Esophagus squamous epithelium (tissue), 5 donors: ENCODE results near the gene HOXC10. TPM values are rescaled to one million over a fixed set of nuclear protein-coding genes. Genes with fewer than 3 reads are reported as not detected.

ENCODE experiments used
- DNase-seq: peaks from one replicate; lab custom pipeline; 2025; lab: John Stamatoyannopoulos, UW
- H3K27ac ChIP-seq, 4 donors: fragments of 200-600 bp; sonication (generic); one replicate each; pipeline ENCODE4 v1.5.1; 2016 to 2019; ENCODE audit warnings: mild to moderate bottlenecking in 1 of 4
- H3K27me3 ChIP-seq, 4 donors: fragments of 200-600 bp; sonication (generic); 1 replicate in 3 of 4; 2 replicates in 1 of 4; pipeline versions ENCODE4 v1.5.1 to v1.6.0; 2017 to 2021; ENCODE audit warnings: antibody characterized with exemption in 1 of 4
- H3K36me3 ChIP-seq, 3 donors: fragments of 200-600 bp; sonication (generic); one replicate each; pipeline ENCODE4 v1.5.1; 2016 to 2019
- H3K4me1 ChIP-seq, 3 donors: fragments of 200-600 bp; sonication (generic); one replicate each; pipeline ENCODE4 v1.5.1; 2017 to 2019
- H3K4me3 ChIP-seq, 4 donors: fragments of 200-600 bp; sonication (generic); 1 replicate in 3 of 4; 2 replicates in 1 of 4; pipeline ENCODE4 v1.5.1; 2016 to 2019; ENCODE audit warnings: mild to moderate bottlenecking in 2 of 4, moderate library complexity in 1 of 4
- H3K9me3 ChIP-seq, 3 donors: fragments of 200-600 bp; sonication (generic); one replicate each; pipeline ENCODE4 v1.5.1; 2016 to 2019
- CTCF ChIP-seq, 6 experiments: fragments of 450-650 bp in 4 of 6; fragments of 200-600 bp in 2 of 6; sonication (generic) in 2 of 6; IDR thresholded peaks; one replicate each; pipeline ENCODE4 v1.5.1; 2016 to 2019; ENCODE audit warnings: antibody characterized with exemption in 6 of 6, mild to moderate bottlenecking in 4 of 6, moderate library complexity in 4 of 6
- POLR2A ChIP-seq, 4 donors: fragments of 450-650 bp; IDR thresholded peaks; one replicate each; pipeline ENCODE4 v1.6.1; 2017; ENCODE audit warnings: antibody characterized with exemption in 4 of 4, mild to moderate bottlenecking in 4 of 4, moderate library complexity in 3 of 4
- WGBS, 2 donors: methylation state at CpG; one replicate each; pipeline ENCODE4 v1.1.5; 2018; 5-methylcytosine and 5-hydroxymethylcytosine counted together
- intact Hi-C: fragments of 100-400 bp; cut with DNase I; formaldehyde crosslinking; loops from one replicate; pipeline ENCODE4 v1.15.0; 2022
- total RNA-seq, 4 donors: library from RNA; depleted of rRNA; stranded (reverse); fragments of >200 nt; gene quantifications; one replicate each; pipeline ENCODE4 v1.1.0, GENCODE V29; 2016
- donor health status: DM: yes; HTN: yes; CAD: no.

HOXC10 gene
- total RNA-seq, 4 donors from 2014 or later = 0.31 to 1.3 TPM; not detected in 2

GRCh38 chr12:53990311-53991076, 5.5 kb downstream of the HOXC10 start:
- Histone ChIP-seq H3K27me3 (peaks cover 45 to 100% (median 92%) of the 10 kb centered on the region in 4 donors), H3K9me3 (no peaks in the 10 kb centered on the region), H3K36me3 (no peaks in the 10 kb centered on the region), H3K4me1 (peaks cover 24 to 44% (median 26%) of the 10 kb centered on the region in 3 donors), H3K27ac (no peak overlapping the region), H3K4me3 (no peak overlapping the region)
- intact Hi-C loops = no loop called here
- no peak for TF ChIP-seq CTCF (IDR thresholded peaks at IDR 0.05)
- no peak for TF ChIP-seq POLR2A (IDR thresholded peaks at IDR 0.05)
- WGBS, 2 donors = 13 to 16% methylated on average over 11 to 14 of the region's 27 CpGs
- no peak for DNase-seq

GRCh38 chr12:53991077-53991460, 6.1 kb downstream of the HOXC10 start:
- 3 to 20% methylated on average over 1 to 7 of the region's 8 CpGs for WGBS, 2 donors
- intact Hi-C loops = no loop called here
- Histone ChIP-seq H3K9me3 (no peaks in the 10 kb centered on the region), H3K27me3 (peaks cover 43 to 100% (median 91%) of the 10 kb centered on the region in 4 donors), H3K4me3 (no peak overlapping the region), H3K4me1 (peaks cover 22 to 44% (median 24%) of the 10 kb centered on the region in 3 donors), H3K36me3 (no peaks in the 10 kb centered on the region), H3K27ac (no peak overlapping the region)
- DNase-seq = no peak
- no peak for TF ChIP-seq POLR2A (IDR thresholded peaks at IDR 0.05)
- TF ChIP-seq CTCF (IDR thresholded peaks at IDR 0.05) = no peak

- no peak for TF ChIP-seq POLR2A (IDR thresholded peaks at IDR 0.05)
- no peak for TF ChIP-seq CTCF (IDR thresholded peaks at IDR 0.05)
- 30 to 44% methylated on average over 4 to 7 of the region's 7 CpGs for WGBS, 2 donors
- H3K4me3 ChIP-seq = no peak overlapping the region
- no peaks in the 10 kb centered on the region for H3K9me3 ChIP-seq
- no peak overlapping the region for H3K27ac ChIP-seq
- H3K36me3 ChIP-seq = no peaks in the 10 kb centered on the region
- peaks cover 19 to 50% (median 27%) of the 10 kb centered on the region in 3 donors for H3K4me1 ChIP-seq
- no peak for DNase-seq
- intact Hi-C loops = no loop called here
- peaks cover 32 to 100% (median 88%) of the 10 kb centered on the region in 4 donors for H3K27me3 ChIP-seq
Observed at GRCh38 chr12:53992377-53992889, 7.5 kb downstream of the HOXC10 start.

- H3K4me1 ChIP-seq = peaks cover 19 to 51% (median 29%) of the 10 kb centered on the region in 3 donors
- intact Hi-C loops = no loop called here
- peaks cover 28 to 100% (median 87%) of the 10 kb centered on the region in 4 donors for H3K27me3 ChIP-seq
- H3K27ac ChIP-seq = no peak overlapping the region
- no peaks in the 10 kb centered on the region for H3K36me3 ChIP-seq
- WGBS, 2 donors = 40 to 47% methylated on average over 16 to 18 of the region's 18 CpGs
- H3K9me3 ChIP-seq = no peaks in the 10 kb centered on the region
- DNase-seq = no peak
- TF ChIP-seq CTCF (IDR thresholded peaks at IDR 0.05) (no peak), POLR2A (IDR thresholded peaks at IDR 0.05) (no peak)
- H3K4me3 ChIP-seq = no peak overlapping the region
Observed at GRCh38 chr12:53993162-53994008, 8.4 kb downstream of the HOXC10 start.

- Histone ChIP-seq H3K27me3 (peaks cover 22 to 100% (median 87%) of the 10 kb centered on the region in 4 donors), H3K36me3 (no peaks in the 10 kb centered on the region), H3K4me1 (peaks cover 19 to 49% (median 29%) of the 10 kb centered on the region in 3 donors), H3K4me3 (no peak overlapping the region), H3K9me3 (no peaks in the 10 kb centered on the region), H3K27ac (no peak overlapping the region)
- intact Hi-C loops = no loop called here
- DNase-seq = no peak
- no peak for TF ChIP-seq POLR2A (IDR thresholded peaks at IDR 0.05)
- no peak for TF ChIP-seq CTCF (IDR thresholded peaks at IDR 0.05)
- 26 to 35% methylated on average over 7 to 8 of the region's 19 CpGs for WGBS, 2 donors
Observed at GRCh38 chr12:53994009-53994263, 9.0 kb downstream of the HOXC10 start.
